Fibroblast of the aortic adventitia (primary cell): ENCODE measurements around the gene CAMKK1. TPM values are rescaled to one million over a fixed set of nuclear protein-coding genes. Genes with fewer than 3 reads are reported as not detected.
A peak's percentile ranks its signal among the peaks of the same experiment; 100 is the strongest.

Source experiments
- DNase-seq: peaks from one replicate; pipeline ENCODE4 v3.0.0-alpha.2; 2010; ENCODE audit warnings: low read depth
- H3K4me3 ChIP-seq: 2 replicates; pipeline ENCODE4 v1.5.1; 2011; ENCODE audit warnings: low read depth, mild to moderate bottlenecking, control low read depth, low read length, moderate library complexity
- CTCF ChIP-seq: IDR thresholded peaks from 2 replicates; pipeline ENCODE4 v1.5.1; 2011; ENCODE audit warnings: mild to moderate bottlenecking, low read length, control low read depth, inconsistent platforms; ENCODE audit not compliant: insufficient read depth
- total RNA-seq: library from RNA; depleted of rRNA; stranded (reverse); fragments of >200 nt; gene quantifications from 2 replicates; pipeline ENCODE4 v1.2.3, GENCODE V29; 2012; ENCODE audit warnings: low replicate concordance

The CAMKK1 gene
- total RNA-seq, 1 donor, result 17.7 TPM

- no peak for DNase-seq
- TF ChIP-seq CTCF, result no peak
- H3K4me3 ChIP-seq, result no peak overlapping the region
Observed at GRCh38 chr17:3867606-3868005, 25.2 kb downstream of the CAMKK1 start.

- no peak overlapping the region for H3K4me3 ChIP-seq
- no peak for DNase-seq
- TF ChIP-seq CTCF, result no peak
Observed at GRCh38 chr17:3867106-3867505, 25.7 kb downstream of the CAMKK1 start.

GRCh38 chr17:3866276-3866675 is 26.6 kb downstream of the CAMKK1 start:
- no peak for DNase-seq
- H3K4me3 ChIP-seq, result no peak overlapping the region
- no peak for TF ChIP-seq CTCF

GRCh38 chr17:3865176-3865575 is 27.7 kb downstream of the CAMKK1 start:
- no peak overlapping the region for H3K4me3 ChIP-seq
- DNase-seq, result peak; percentile 60
- no peak for TF ChIP-seq CTCF

GRCh38 chr17:3864534-3864933 is 28.3 kb downstream of the CAMKK1 start:
- DNase-seq, result no peak
- TF ChIP-seq CTCF, result no peak
- no peak overlapping the region for H3K4me3 ChIP-seq

GRCh38 chr17:3861761-3862681 is 30.8 kb downstream of the CAMKK1 start:
- DNase-seq, result no peak
- TF ChIP-seq CTCF, result no peak
- no peak overlapping the region for H3K4me3 ChIP-seq
